ENCODE results near the gene ATG4C. TPM values are rescaled to one million over a fixed set of nuclear protein-coding genes. Genes with fewer than 3 reads are reported as not detected.

Gene ATG4C
- total and polyA plus RNA-seq, 2 experiments from 2014 or later, result 7.2 to 10.6 TPM

DNA sequence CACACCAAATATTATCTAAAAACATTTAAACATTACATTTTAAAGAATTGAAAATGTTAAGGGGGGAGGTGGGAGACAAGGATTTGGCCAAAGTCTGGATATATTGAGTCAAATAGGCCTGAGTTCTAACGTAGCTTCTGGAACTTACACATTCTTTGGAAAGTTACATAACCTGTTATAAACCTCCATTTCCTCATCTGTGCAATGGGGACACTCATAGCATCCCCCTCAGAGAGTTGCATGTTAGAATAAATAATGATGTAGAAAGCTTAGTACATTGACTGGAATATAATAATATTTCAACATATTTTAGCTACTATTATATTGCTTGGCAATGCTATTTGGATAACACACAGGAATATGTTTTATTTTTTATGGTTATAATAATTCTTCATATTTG, 117.7 kb downstream of the ATG4C start:
- Histone ChIP-seq H3K27ac (no peak overlapping the region), H3K4me2 (no peak overlapping the region), H3K4me1 (ENCODE audit: insufficient read depth) (no peaks in the 10 kb centered on the region), H3K9me3 (ENCODE audit: low read depth) (no peaks in the 10 kb centered on the region), H4K20me1 (ENCODE audit: insufficient read depth, poor library complexity, severe bottlenecking) (no peaks in the 10 kb centered on the region), H3K27me3 (no peaks in the 10 kb centered on the region), H3K79me2 (no peaks in the 10 kb centered on the region), H3K36me3 (replicated peaks; ENCODE audit: insufficient read depth, low read depth) (no peaks in the 10 kb centered on the region), H3K4me3 (no peak overlapping the region), H3K9me2 (replicated peaks; ENCODE audit: insufficient read depth) (no peaks in the 10 kb centered on the region), H2AFZ (no peak overlapping the region)
- DNase-seq (ENCODE audit: low spot score), result no peak
- 100% methylated on average over 1 of the region's 1 CpG for WGBS (ENCODE audit: low lambda C conversion rate, missing lambda C conversion rate)
- TF ChIP-seq, protein P1, sequence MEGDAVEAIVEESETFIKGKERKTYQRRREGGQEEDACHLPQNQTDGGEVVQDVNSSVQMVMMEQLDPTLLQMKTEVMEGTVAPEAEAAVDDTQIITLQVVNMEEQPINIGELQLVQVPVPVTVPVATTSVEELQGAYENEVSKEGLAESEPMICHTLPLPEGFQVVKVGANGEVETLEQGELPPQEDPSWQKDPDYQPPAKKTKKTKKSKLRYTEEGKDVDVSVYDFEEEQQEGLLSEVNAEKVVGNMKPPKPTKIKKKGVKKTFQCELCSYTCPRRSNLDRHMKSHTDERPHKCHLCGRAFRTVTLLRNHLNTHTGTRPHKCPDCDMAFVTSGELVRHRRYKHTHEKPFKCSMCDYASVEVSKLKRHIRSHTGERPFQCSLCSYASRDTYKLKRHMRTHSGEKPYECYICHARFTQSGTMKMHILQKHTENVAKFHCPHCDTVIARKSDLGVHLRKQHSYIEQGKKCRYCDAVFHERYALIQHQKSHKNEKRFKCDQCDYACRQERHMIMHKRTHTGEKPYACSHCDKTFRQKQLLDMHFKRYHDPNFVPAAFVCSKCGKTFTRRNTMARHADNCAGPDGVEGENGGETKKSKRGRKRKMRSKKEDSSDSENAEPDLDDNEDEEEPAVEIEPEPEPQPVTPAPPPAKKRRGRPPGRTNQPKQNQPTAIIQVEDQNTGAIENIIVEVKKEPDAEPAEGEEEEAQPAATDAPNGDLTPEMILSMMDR (IDR thresholded peaks at IDR 0.05; ENCODE audit: poor library complexity), result no peak
- TF ChIP-seq EZH2 (IDR thresholded peaks at IDR 0.05; ENCODE audit: borderline replicate concordance) (no peak), EZH2phosphoT487 (IDR thresholded peaks at IDR 0.05; ENCODE audit: low read depth, severe bottlenecking, unreplicated experiment) (no peak)

DNA sequence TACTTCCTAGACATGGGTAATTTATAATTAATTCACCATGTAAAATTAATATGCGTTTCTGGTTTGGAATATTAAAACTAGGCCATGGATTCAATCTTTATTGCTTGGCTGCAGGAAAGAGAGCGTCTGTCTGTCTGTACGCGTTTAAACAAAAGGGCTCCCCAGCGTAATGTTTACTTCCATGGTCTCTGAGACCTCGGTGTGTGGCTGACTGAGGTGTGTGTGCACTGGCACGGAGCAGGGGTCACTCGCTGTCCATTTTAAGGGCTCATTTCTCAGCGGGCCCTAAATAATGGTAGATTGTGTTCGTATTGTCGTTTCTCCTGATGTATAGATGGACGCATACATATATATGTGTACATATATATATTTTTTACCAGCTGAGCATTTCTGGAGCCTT, 119.6 kb downstream of the ATG4C start:
- WGBS (ENCODE audit: low lambda C conversion rate, missing lambda C conversion rate), result 86% methylated on average over 12 of the region's 12 CpGs
- Histone ChIP-seq H3K36me3 (replicated peaks; ENCODE audit: insufficient read depth, low read depth) (no peaks in the 10 kb centered on the region), H3K9me3 (ENCODE audit: low read depth) (no peaks in the 10 kb centered on the region), H2AFZ (no peak overlapping the region), H3K4me3 (no peak overlapping the region), H3K4me1 (ENCODE audit: insufficient read depth) (no peaks in the 10 kb centered on the region), H3K79me2 (no peaks in the 10 kb centered on the region), H3K27ac (no peak overlapping the region), H3K9me2 (replicated peaks; ENCODE audit: insufficient read depth) (no peaks in the 10 kb centered on the region), H3K4me2 (no peak overlapping the region), H3K27me3 (no peaks in the 10 kb centered on the region), H4K20me1 (ENCODE audit: insufficient read depth, poor library complexity, severe bottlenecking) (no peaks in the 10 kb centered on the region)
- DNase-seq (ENCODE audit: low spot score), result no peak
- TF ChIP-seq EZH2phosphoT487 (IDR thresholded peaks at IDR 0.05; ENCODE audit: low read depth, severe bottlenecking, unreplicated experiment), result no peak
- TF ChIP-seq EZH2 (IDR thresholded peaks at IDR 0.05; ENCODE audit: borderline replicate concordance), result no peak
- TF ChIP-seq, protein P1 (IDR thresholded peaks at IDR 0.05; ENCODE audit: poor library complexity), result no peak

DNA sequence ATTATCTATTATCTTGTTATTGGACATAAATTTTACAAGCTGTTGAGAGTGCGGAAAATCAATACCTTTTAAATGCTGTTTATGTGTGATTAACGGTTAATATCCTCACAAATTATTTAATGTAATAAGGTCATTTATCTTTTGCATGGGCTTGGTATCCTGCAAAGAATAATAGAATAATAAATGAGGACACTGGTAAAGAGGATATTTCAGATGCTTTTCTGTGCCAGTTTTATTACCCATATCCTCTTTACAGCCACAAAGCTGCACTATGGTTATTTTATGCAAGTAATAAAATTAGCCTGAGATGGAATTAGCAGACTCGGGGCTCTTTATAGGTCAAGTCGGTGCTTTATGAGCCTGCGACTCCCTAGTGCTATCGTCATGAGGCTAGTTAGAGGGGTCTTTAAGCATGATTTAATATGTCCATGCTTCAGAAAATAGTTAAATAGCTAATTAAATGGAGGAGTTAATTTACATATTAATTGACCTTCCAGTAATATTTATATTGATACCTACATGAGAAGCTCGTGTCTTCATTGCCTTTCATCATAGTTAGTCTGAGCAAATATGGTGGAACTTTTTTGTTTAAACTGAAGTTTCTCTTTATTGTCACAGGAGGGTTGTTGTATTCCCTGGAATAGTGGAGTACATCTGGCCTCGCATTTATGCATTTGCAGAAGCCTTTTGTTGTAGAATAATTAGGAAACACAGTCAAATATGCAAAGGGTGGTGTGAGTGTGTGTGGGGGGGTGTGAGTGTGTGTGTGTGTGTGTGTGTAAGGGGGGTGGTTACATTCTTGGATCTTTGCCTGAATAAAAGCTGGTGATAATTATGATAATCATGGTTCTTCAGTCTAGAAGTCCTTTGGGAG, 120.3 kb downstream of the ATG4C start:
- H3K9me3 ChIP-seq (ENCODE audit: low read depth), result no peaks in the 10 kb centered on the region
- no peak overlapping the region for H3K4me2 ChIP-seq

More for the DNA sequence above, 120.3 kb downstream of the ATG4C start:
- H4K20me1 ChIP-seq (ENCODE audit: insufficient read depth, poor library complexity, severe bottlenecking), result no peaks in the 10 kb centered on the region
- no peaks in the 10 kb centered on the region for H3K36me3 ChIP-seq (replicated peaks; ENCODE audit: insufficient read depth, low read depth)
- no peak overlapping the region for H3K4me3 ChIP-seq
- H3K27me3 ChIP-seq, result no peaks in the 10 kb centered on the region
- no peaks in the 10 kb centered on the region for H3K4me1 ChIP-seq (ENCODE audit: insufficient read depth)
- H3K9me2 ChIP-seq (replicated peaks; ENCODE audit: insufficient read depth), result no peaks in the 10 kb centered on the region
- TF ChIP-seq EZH2 (IDR thresholded peaks at IDR 0.05; ENCODE audit: borderline replicate concordance) (no peak), EZH2phosphoT487 (IDR thresholded peaks at IDR 0.05; ENCODE audit: low read depth, severe bottlenecking, unreplicated experiment) (no peak)
- TF ChIP-seq, protein P1 (IDR thresholded peaks at IDR 0.05; ENCODE audit: poor library complexity), result no peak
- WGBS (ENCODE audit: low lambda C conversion rate, missing lambda C conversion rate), result 83% methylated on average over 8 of the region's 8 CpGs
- H3K27ac ChIP-seq, result no peak overlapping the region
- H2AFZ ChIP-seq, result no peak overlapping the region
- no peaks in the 10 kb centered on the region for H3K79me2 ChIP-seq
- no peak for DNase-seq (ENCODE audit: low spot score)
